T-helper 2 cell treated with Interferon-gamma antibody and Interleukin-4, amounts not matched to agents 100 ng/mL and 5 ng/mL, for 36 hours (primary cell): ENCODE data around the gene ADAMTS17. TPM values are rescaled to one million over a fixed set of nuclear protein-coding genes. Genes with fewer than 3 reads are reported as not detected.

ENCODE experiments used
- intact Hi-C: fragments of 100-400 bp; cut with micrococcal nuclease; formaldehyde crosslinking; loops from one replicate; pipeline ENCODE4 v1.15.1; 2023
- total RNA-seq: library from RNA; stranded (reverse); gene quantifications from 2 replicates; pipeline ENCODE4 v1.2.3, GENCODE V29; 2022

ADAMTS17 gene
- total RNA-seq, 1 donor from 2014 or later = 1.7 TPM

DNA sequence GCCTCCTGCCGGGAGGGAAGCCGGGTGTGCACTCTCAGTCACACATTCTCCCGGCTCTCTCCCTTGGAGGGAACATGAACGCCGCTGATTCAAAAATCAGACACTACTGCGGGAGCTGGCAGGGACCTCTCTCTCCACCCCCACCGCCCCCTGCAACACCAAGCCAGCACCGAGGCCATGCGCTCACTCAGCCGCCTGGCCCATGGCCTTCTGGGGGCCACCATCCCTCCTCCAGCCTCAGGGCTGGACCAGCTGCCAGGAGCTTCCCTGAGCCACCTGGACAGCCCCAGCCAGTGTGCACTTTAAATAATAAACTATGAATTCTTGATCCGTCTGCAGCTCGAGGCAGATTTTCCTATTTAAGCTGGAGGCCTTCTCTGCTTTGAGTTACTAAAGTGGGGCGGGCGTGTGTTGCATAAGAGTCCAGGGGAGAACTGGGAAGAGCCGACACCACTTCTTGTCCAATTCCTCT, 30.6 kb downstream of the ADAMTS17 start:
- intact Hi-C loops = no loop called here

DNA sequence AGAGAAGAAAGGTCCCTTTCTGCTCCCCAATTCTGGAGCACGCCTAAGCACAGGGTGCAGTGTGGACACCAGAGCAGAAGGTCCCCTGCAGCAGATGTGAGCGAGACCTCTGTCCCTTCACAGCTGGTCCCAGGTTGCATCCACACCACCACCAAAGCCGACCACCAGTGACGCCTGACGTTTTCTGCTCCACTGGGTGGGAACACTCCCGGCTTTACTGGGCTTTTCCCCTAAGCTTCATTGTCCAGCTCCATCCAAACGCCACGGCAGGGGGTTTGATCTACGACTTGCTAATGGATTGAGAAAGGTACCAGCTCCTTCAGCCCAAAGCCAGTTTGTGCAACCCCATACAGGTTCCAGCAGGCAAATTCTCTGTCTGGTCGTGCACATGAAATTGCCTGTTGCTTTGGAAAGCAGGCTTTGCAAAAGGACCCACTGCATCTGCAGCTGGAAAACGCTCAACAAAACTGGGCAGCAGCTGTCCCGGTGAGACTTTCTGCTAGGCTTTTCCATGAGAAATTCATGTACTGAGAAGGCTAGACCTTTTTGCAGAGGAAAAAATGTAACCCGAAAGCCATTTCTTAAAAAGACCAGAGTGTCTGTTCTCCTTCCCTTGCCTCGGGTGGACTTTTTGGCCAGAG, 31.1 kb downstream of the ADAMTS17 start:
- intact Hi-C loops = no loop called here

DNA sequence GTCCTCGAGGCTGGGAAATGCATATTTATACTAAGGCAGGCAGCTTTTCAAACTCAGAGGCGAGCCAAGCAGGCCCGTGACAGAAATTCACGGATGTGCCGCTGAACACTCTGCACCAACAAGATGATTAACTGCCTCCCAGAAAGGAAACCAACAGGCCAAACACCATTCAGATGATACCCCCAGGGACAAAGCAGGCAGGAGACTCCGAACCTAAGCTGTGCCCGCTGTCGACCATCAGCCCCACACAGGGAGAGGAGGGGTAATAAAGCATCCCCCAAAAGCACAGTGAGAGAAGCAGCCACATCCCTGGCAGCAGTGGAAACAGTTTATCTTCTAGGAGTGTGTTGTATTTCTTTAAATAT, 31.8 kb downstream of the ADAMTS17 start:
- intact Hi-C loops = no loop called here

DNA sequence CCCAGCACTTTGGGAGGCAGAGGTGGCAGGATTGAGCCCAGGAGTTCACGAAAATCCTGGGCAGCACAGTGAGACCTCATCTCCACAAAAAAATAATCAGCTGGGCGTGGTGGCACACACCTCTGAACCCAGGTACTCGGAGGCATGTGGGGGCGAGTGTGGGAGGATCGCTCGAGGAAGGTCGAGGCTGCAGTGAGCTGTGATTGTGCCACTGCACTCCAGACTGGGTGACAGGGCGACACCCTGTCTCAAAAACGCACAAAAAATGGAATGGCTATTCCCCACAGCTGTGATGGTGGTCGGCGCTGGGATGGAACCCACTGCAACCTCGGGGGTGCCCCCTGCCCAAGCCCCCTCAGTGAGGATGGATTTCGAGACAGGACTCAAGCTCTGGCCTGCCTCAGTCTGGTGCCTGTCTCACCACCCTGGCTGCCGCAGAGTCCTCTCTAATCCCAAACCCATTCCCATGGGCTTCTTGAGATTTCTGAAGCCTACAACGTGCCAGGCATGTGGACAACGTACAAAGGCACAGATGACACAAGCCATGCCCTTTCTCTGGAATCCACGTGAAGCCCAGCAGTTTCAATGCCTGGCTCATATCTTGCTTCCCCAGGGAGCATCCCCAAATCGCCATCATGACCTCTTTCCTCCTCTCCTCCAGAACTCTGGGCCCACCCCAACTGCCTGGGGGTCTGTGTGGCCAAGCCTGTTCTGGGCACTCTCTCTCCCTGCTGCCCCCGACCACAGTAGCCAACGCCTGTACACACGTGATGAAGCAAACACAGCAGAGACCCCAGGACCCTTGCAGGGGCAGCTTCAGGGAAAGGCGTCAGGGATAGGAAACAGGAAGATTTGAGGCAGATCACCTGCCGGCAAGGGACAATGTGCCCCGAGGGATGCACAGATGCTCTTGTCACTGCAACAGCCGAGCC, 32.4 kb downstream of the ADAMTS17 start:
- intact Hi-C loops = no loop called here

DNA sequence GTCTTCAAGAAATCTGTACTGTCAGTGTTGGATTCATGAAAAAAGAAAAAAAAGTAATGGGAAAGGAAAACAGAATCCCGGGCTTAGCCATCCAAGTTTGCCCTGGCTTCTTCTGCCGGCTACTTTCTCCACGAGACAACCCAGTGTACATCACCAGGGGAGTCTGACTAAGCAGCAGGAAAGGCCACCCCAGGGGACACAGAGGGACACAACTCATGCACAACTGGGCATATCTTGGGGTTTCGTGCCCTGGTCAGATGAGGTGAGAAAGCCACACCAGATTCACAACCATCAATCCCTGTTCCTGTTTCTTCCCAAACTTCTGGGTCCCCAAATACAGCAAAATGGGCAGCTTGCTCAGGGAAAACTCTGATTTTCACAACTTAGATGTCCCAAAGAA, 33.2 kb downstream of the ADAMTS17 start:
- intact Hi-C loops = no loop called here

DNA sequence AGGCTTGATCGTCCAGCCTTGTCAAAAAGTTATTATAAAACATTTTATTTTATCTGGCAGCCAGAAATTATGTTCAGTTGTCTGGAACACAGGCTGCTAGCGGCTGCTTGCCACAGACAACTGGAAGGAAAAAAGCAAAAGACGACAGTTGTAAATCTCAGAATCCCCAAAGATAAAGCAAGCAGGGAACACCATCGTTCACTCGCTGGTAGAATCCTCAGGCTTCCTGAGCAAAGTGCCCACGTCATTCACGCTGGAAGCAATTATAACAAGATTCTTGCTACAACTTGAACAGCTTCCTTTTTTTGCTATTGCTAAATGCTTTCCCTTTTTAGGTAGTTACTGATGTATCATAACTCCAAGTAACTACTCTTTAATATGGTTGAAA, 33.6 kb downstream of the ADAMTS17 start:
- intact Hi-C loops = no loop called here

DNA sequence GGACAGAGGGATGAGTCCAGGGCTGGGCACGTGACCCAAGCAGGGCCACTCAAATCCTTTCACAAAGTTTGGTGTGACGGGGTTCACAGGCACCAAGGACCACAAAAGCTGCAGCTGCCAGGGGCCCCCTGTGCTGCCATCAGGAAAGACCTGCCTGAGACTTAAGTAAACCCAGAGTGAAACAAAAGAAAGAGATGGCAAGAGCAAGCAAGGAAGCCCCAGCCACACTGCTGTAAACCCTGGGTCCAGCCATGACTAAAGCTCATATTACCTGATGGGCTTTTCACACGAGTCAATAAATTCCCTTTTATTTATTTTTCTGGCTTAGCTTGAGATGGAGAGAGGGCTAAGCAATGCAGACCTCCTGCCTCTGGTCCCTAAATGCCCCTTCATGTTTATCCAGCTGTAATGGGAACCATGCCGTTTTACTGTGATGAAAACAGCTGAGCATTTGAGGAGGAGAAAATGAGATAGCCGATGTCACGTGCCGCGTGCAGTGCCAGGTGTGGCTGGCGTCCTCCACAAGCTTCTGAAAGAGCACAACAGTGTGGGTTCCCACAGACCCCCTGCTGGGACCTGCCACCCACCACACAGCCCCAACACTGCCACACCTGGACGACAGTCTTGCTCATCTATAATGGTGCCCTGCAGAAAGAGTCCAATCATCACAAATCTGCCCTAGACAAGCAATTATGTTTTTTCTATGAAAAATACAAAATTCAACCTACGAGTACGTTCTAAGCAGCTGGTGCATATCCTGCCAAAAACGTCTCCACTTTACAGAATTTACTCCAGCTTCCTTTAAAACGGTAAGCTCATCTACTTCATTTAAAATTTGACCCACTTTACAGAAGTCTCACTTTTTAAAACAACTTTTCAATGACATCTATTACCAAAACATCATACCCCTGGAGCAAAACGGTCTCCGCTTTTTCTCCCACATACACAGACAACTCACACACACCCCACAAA, 34.2 kb downstream of the ADAMTS17 start:
- intact Hi-C loops = no loop called here

DNA sequence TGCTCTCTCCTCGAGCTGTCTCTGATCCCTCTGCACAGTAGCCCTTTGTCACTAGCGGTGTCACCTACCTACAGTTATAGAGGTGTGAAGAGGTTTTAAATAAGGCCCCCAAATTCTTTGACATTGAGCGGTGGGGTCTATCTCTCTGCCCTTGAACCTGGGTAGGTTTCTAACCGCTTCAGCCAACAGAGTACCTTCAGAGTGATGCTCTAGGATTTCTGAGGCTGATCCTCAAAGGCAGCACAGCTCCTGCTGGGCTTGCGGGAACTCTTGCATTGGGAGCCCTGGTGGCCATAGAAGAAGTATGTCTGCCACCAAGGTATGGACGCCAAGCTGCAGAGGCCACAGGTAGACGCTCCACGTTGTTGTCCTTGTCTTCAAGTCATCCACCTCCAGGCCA, 35.7 kb downstream of the ADAMTS17 start:
- intact Hi-C loops = no loop called here

DNA sequence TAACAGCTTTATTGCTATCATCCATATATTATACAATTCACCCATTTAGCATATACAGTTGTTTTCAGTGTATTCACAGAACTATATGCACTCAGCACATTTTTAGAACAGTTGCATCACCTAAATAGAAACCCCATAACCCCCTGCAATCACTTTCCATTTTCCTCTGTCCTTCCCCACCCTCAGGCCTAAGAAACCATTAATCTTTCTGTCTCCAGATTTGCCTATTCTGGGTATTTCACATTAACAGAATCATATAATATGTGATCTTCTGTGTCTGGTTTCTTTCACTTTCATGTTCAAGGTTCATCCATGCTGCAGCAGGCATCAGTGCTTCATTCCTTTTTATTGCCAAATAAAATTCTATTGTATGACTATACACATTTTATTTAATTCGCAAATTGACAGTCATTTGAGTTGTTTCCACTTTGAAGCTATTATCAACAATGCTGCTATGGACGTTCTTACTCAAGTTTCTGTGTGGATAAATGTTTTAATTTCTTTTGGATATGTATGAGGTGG, 39.8 kb downstream of the ADAMTS17 start:
- intact Hi-C loops = no loop called here

DNA sequence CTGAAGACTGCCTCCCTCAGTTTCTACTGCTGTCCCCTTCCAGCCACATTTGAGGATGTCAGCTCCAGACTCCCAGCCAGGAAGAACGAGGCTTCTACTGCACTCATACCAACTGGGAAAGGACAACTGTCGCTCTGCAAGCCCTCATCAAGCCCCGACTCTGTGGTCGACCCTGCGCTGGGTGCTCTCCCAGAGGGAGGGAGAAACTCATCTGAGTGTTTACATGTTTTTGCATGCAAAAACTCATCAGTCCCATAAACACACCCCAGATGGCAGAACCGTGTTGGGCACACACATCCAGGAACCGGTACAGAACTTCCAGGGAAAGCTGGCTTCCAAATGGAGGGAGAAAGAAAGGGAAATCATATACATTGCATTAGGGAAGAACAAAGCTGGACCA, 43.5 kb downstream of the ADAMTS17 start:
- intact Hi-C loops = no loop called here

DNA sequence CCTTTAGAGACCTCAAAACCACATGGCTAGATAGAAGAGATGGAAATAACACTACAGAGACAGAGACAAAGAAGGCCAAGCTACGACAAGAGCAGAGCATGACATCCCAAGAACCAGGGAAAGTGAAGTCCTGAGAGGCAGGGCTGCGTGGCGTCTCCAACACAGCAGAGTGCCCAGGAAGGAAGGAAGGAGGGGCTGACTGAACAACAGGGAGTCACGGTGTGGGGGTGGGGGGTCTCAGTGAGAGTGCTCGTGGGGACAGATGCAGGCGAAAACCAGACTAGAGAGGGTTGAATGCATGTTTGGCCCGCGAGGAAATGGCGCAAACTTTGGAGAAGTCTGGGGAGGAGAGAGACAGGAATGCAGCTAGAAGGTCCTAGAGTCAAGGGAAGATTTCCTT, 44.0 kb downstream of the ADAMTS17 start:
- intact Hi-C loops = no loop called here

DNA sequence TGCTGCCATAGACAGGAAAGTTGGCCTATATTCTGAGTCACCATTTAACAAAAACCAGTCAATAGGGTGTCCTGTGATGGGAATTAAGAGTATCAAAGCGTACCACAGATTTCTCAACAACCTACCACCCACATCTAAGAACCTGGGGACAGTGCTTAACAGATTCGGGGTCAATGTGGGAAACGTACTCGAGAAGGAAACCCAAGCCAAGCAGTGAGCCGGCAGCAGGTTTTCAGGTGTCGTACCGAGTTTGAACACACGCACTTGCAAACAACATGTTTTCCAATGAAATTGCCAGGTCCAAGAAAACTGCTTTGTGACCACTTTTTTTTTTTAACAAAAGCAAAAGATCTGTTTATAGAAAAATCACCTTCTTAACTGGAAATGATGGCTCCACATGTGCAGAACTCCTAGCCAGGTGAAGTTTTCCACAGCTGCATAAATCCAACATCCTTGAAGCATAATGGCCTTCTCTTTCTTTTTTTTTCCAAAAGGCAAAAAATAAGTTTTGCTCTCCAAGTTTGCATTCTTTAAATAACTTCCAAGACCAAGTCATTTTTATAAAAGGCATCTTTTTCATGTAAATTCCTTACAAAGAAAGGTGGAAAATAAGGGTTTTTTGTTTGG, 45.7 kb downstream of the ADAMTS17 start:
- intact Hi-C loops = no loop called here

DNA sequence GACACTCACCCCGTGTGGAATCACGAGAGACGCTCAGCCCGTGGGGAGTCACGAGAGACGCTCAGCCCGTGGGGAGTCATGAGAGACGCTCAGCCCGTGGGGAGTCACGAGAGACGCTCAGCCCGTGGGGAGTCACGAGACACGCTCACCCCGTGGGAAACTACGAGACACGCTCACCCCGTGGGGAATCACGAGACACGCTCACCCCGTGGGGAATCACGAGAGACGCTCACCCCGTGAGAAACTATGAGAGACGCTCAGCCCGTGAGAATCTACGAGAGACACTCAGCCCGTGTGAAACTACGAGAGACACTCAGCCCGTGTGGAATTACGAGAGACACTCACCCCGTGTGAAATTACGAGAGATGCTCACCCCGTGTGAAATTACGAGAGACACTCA, 49.8 kb downstream of the ADAMTS17 start:
- intact Hi-C loops = no loop called here

DNA sequence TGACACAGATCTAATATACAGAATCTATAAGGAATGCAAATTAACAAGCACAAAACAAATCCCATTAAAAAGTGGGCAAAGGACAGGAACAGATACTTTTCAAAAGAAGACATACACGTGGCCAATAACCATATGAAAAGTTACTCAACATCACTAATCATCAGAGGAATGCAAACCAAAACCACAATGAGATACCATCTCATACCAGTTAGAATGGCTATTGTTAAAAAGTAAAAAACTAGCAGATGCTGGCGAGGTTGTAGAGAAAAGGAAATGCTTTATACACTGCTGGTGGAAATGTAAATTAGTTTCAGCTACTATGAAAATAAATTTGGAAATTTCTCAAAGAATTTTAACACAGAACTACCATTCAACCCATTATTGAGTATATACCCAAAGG, 50.7 kb downstream of the ADAMTS17 start:
- intact Hi-C loops = no loop called here

DNA sequence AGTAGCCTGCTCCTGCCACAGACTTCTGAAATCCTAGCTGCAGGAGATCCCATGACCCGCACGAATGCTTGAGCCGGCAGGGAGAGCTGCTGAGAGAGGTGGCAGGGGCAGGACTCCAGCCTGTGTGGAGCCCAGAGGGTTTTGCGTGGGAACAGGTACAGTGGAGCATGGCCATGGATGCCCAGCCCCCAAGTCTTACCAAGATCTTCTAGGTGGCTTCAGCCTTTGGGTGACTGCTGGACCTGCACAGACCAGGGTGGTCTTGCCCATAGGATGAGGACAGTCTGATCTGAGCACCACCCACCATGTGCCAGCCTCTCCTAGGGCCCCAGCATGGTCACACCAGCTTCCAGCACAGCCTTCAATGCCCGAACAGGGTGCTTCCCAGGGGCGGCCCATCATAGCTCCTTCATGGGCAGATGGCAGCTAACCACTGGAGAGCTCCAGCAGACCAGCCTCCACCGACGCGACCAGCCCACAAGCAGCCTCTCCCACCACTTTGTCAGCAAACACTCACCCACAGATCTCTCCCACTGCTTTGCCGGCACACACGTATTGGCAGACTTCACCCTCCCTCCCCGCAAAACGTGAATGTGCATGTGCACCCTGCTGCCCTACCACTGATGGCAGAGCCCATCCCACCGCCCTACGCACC, 56.0 kb downstream of the ADAMTS17 start:
- intact Hi-C loops = no loop called here

DNA sequence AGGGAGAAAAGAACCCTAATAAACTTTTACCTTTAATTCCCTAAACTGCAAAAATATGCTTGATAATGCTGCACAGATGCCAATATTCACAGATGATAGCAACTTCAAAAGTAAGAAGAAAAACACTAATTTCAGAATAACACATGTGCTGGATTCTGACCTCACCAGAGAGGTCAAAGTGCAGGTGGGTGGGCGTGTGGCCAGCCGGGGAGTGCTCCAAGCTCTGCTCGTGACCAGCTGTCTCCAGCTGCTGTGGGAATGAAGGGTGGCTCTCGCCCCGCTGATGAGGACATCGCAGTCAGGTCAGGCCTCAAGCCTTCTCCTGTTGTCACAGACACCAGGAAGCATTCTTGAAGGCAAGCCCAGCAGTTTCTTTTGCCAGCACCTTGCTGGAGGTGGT, 57.1 kb downstream of the ADAMTS17 start:
- intact Hi-C loops = no loop called here

DNA sequence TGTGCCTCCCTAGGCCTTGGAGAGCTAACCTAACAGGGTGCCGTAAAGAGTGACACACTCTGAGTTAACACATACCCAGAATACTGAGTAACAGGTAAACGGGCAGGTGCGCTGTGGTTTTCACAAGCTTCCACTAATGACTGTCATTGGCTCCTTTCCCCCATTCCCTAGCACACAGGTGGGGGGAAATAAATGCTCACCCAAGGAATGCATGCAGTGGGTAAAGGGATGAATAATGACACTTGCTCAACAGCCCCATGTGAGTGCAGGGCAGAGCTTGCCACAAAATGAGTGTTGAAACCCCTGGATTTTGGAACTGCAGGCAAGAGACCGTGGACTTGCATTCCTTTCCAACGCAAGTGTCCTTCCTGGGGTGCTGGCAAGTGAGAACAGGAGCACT, 57.6 kb downstream of the ADAMTS17 start:
- intact Hi-C loops = no loop called here

DNA sequence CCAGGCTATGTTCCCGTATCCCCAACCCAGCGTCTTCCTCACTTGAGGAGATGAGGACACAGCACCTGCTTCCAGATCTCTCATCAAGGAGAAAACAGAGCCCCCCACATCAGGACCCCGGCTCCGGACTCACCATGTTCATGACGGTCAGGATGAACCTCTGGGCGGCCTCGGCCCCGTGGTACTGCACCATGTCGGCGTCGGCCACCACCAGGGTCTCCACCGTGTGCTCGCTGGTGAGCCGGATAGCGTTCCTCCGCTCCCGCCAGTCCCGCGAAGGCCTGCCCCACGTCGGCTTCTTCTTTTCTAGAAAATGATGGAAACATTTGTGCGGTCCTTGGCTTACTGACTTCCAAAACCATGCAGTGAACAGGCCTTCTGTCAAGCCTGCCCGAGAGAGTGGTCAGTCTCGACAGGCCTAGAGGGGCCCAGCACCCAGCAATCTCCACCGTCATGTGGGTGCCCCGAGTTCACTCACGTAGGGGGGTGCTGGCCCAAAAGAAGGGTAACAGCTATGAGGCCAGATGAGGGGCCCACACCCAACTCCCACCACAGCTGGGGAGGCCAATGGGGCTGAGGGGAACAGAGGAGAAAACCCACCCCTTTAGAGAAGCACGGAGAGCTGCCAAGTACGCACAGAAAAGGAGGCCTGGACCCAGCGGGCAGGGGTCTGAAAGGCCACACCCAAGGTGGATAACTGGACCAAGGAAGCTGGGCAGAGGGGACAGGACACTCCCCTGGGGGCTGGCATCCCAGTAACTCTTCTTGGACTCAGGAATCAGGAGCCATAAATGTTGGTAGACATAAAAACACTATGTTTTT, 60.5 kb downstream of the ADAMTS17 start:
- intact Hi-C loops = no loop called here

DNA sequence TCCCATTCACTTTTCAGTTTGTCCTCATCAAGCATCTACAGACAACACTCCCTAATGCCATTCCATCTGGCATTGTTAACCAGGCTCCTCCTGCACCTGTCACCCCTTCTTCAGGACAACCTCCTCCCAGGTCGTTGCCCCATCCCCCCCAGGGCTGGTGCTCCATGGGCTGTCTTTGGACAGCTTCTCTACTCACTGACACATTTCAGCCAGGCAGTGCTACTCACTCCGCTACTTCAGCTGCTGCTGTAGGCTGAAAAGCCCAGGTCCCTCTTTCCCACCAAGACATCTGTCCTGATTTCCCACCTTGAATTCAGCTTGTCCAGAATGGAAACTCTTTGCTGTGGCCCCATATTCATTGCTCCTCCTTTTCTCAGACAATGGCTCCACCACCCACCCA, 61.9 kb downstream of the ADAMTS17 start:
- intact Hi-C loops = no loop called here

DNA sequence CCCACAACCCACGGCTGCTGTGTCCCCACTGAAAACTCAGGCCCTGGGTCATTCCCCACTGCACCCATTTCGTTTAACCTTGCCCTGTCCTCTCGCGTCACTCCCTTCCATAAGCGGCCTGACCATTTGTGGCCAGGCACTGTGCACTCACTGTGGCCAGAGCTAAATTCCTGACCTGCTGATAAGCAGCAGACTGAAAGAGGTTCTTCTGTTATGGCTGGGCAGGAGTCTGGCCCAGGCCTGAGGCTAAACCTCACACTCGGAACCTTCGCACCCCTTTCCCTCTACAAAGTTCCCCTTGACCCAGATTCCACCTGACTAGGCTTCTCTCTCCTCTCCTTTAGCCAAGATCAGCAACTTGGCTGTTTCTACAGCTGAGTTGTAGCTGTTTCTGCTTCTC, 62.3 kb downstream of the ADAMTS17 start:
- intact Hi-C loops = no loop called here
